HepG2 (cell line): ENCODE data around the gene OTUB2. TPM values are rescaled to one million over a fixed set of nuclear protein-coding genes. Genes with fewer than 3 reads are reported as not detected.

ENCODE experiments used
- AGO1 ChIP-seq: fragments of 200-400 bp; formaldehyde crosslinking; IDR thresholded peaks from 2 replicates; pipeline ENCODE4 v1.6.1; 2017; ENCODE audit warnings: mild to moderate bottlenecking, low read depth, low read length, moderate library complexity; ENCODE audit not compliant: poor library complexity, severe bottlenecking
- CTCF ChIP-seq: sonication (generic); formaldehyde crosslinking; IDR thresholded peaks from 2 replicates; pipeline ENCODE4 v1.5.0; 2020; ENCODE audit warnings: mild to moderate bottlenecking, missing genetic modification reagents, moderate library complexity
- FLYWCH1 ChIP-seq: sonication (generic); formaldehyde crosslinking; IDR thresholded peaks from 2 replicates; pipeline ENCODE4 v1.8.1; 2023; ENCODE audit warnings: mild to moderate bottlenecking, missing genetic modification reagents
- MTF1 ChIP-seq: sonication (generic); formaldehyde crosslinking; IDR thresholded peaks from 2 replicates; pipeline ENCODE4 v1.5.0; 2020; ENCODE audit warnings: missing genetic modification reagents
- SAP130 ChIP-seq: IDR thresholded peaks from 2 replicates; pipeline ENCODE4 v1.6.1; 2016; ENCODE audit warnings: low read depth
- SMYD3 ChIP-seq: sonication (generic); formaldehyde crosslinking; IDR thresholded peaks from 2 replicates; pipeline ENCODE4 v1.8.1; 2023; ENCODE audit warnings: mild to moderate bottlenecking, missing genetic modification reagents
- TEAD2 ChIP-seq: sonication (generic); formaldehyde crosslinking; IDR thresholded peaks from 2 replicates; pipeline ENCODE4 v1.9.0; 2021; ENCODE audit warnings: missing genetic modification reagents
- ZEB1 ChIP-seq: IDR thresholded peaks from 2 replicates; pipeline ENCODE4 v1.6.1; 2012; ENCODE audit warnings: mild to moderate bottlenecking, low read depth, inconsistent platforms; ENCODE audit not compliant: insufficient replicate concordance
- ZKSCAN5 ChIP-seq: sonication (generic); formaldehyde crosslinking; IDR thresholded peaks from 2 replicates; pipeline ENCODE4 v1.5.1; 2020; ENCODE audit warnings: mild to moderate bottlenecking, missing genetic modification reagents
- ZNF234 ChIP-seq: sonication (generic); formaldehyde crosslinking; conservative IDR thresholded peaks from 2 replicates; pipeline ENCODE4 v1.5.1; 2020; ENCODE audit warnings: mild to moderate bottlenecking, missing genetic modification reagents
- ZNF256 ChIP-seq: sonication (generic); formaldehyde crosslinking; conservative IDR thresholded peaks from 2 replicates; pipeline ENCODE4 v1.4.0; 2020; ENCODE audit warnings: missing genetic modification reagents
- ZNF3 ChIP-seq: IDR thresholded peaks from 2 replicates; pipeline ENCODE4 v1.7.0; 2017; ENCODE audit warnings: inconsistent platforms
- ZNF326 ChIP-seq: sonication (generic); formaldehyde crosslinking; IDR thresholded peaks from 2 replicates; pipeline ENCODE4 v1.4.0; 2020; ENCODE audit warnings: missing genetic modification reagents, borderline replicate concordance
- ZNF615 ChIP-seq: sonication (generic); formaldehyde crosslinking; IDR thresholded peaks from 2 replicates; pipeline ENCODE4 v1.5.0; 2020; ENCODE audit warnings: mild to moderate bottlenecking, missing genetic modification reagents, borderline replicate concordance
- polyA plus RNA-seq, 8 experiments: library from polyadenylated mRNA; depleted of rRNA in 3 of 8; stranded (reverse) in 7 of 8; unstranded in 1 of 8; fragments of >200 nt; fragmentation: Illumina TruSeq in 4 of 8; extraction: Trizol in 4 of 8; gene quantifications; 2 replicates each; pipeline versions ENCODE4 v1.2.1 to v1.2.3, GENCODE V29; 2011 to 2016; ENCODE audit warnings: low read depth in 4 of 8, missing spikeins in 1 of 8, mixed read lengths in 1 of 8; ENCODE audit not compliant: insufficient read depth in 1 of 8
- total RNA-seq, 5 experiments: library from RNA; depleted of rRNA; stranded (reverse); fragments of >200 nt; fragmentation: Illumina TruSeq; extraction: Trizol; gene quantifications; 2 replicates each; pipeline ENCODE4 v1.2.3, GENCODE V29; 2016; ENCODE audit warnings: low read depth in 1 of 5
- TF ChIP-seq, protein P1 (sequence below): IDR thresholded peaks from 2 replicates; pipeline ENCODE4 v1.6.1; 2016
- TF ChIP-seq, protein P2 (sequence below): sonication (generic); formaldehyde crosslinking; IDR thresholded peaks from 2 replicates; pipeline ENCODE4 v1.4.0; 2020; ENCODE audit warnings: mild to moderate bottlenecking, missing genetic modification reagents
- TF ChIP-seq, protein P3 (sequence below): sonication (generic); formaldehyde crosslinking; IDR thresholded peaks from 2 replicates; pipeline ENCODE4 v1.4.0; 2020; ENCODE audit warnings: missing genetic modification reagents

Gene OTUB2
- total and polyA plus RNA-seq, 2 of the 13 experiments (the other 11 are each of a cell fraction or from before 2014, with no cell fraction given), result 2.2 to 2.4 TPM

DNA sequence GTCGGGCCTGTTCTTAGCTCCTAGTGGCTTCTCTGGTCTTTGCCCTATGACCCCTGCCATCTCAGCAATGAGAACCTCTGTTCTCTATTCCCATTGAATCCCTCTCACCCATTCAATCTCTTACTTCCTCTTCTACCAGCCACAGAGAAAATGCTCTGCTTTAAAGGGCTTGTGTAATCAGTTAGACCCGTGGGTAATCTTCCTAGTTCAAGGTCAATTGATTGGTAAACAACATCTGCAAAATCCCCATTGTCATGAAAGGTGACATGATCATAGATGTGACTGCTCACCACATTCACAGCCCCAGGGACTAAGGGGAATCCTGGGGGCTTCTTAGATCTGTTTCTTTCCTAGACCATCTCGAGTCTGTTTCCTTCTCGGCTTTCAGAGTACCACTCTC lies 36.2 kb upstream of the OTUB2 start (continued):
- TF ChIP-seq CTCF (CRISPR knock-in tag) (no peak), ZNF326 (CRISPR knock-in tag) (no peak), ZNF234 (no peak), ZKSCAN5 (no peak), SMYD3 (no peak), MTF1 (no peak), ZNF3 (CRISPR knock-in tag) (no peak), ZEB1 (no peak), TEAD2 (no peak), FLYWCH1 (no peak), AGO1 (no peak), SAP130 (CRISPR knock-in tag) (peak; percentile 49; the same call in 1 of the 2 replicates), ZNF615 (no peak), ZNF256 (CRISPR knock-in tag) (no peak)
- TF ChIP-seq, protein P1, sequence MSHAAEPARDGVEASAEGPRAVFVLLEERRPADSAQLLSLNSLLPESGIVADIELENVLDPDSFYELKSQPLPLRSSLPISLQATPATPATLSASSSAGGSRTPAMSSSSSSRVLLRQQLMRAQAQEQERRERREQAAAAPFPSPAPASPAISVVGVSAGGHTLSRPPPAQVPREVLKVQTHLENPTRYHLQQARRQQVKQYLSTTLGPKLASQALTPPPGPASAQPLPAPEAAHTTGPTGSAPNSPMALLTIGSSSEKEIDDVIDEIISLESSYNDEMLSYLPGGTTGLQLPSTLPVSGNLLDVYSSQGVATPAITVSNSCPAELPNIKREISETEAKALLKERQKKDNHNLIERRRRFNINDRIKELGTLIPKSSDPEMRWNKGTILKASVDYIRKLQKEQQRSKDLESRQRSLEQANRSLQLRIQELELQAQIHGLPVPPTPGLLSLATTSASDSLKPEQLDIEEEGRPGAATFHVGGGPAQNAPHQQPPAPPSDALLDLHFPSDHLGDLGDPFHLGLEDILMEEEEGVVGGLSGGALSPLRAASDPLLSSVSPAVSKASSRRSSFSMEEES (CRISPR knock-in tag), result no peak
- TF ChIP-seq, protein P2, sequence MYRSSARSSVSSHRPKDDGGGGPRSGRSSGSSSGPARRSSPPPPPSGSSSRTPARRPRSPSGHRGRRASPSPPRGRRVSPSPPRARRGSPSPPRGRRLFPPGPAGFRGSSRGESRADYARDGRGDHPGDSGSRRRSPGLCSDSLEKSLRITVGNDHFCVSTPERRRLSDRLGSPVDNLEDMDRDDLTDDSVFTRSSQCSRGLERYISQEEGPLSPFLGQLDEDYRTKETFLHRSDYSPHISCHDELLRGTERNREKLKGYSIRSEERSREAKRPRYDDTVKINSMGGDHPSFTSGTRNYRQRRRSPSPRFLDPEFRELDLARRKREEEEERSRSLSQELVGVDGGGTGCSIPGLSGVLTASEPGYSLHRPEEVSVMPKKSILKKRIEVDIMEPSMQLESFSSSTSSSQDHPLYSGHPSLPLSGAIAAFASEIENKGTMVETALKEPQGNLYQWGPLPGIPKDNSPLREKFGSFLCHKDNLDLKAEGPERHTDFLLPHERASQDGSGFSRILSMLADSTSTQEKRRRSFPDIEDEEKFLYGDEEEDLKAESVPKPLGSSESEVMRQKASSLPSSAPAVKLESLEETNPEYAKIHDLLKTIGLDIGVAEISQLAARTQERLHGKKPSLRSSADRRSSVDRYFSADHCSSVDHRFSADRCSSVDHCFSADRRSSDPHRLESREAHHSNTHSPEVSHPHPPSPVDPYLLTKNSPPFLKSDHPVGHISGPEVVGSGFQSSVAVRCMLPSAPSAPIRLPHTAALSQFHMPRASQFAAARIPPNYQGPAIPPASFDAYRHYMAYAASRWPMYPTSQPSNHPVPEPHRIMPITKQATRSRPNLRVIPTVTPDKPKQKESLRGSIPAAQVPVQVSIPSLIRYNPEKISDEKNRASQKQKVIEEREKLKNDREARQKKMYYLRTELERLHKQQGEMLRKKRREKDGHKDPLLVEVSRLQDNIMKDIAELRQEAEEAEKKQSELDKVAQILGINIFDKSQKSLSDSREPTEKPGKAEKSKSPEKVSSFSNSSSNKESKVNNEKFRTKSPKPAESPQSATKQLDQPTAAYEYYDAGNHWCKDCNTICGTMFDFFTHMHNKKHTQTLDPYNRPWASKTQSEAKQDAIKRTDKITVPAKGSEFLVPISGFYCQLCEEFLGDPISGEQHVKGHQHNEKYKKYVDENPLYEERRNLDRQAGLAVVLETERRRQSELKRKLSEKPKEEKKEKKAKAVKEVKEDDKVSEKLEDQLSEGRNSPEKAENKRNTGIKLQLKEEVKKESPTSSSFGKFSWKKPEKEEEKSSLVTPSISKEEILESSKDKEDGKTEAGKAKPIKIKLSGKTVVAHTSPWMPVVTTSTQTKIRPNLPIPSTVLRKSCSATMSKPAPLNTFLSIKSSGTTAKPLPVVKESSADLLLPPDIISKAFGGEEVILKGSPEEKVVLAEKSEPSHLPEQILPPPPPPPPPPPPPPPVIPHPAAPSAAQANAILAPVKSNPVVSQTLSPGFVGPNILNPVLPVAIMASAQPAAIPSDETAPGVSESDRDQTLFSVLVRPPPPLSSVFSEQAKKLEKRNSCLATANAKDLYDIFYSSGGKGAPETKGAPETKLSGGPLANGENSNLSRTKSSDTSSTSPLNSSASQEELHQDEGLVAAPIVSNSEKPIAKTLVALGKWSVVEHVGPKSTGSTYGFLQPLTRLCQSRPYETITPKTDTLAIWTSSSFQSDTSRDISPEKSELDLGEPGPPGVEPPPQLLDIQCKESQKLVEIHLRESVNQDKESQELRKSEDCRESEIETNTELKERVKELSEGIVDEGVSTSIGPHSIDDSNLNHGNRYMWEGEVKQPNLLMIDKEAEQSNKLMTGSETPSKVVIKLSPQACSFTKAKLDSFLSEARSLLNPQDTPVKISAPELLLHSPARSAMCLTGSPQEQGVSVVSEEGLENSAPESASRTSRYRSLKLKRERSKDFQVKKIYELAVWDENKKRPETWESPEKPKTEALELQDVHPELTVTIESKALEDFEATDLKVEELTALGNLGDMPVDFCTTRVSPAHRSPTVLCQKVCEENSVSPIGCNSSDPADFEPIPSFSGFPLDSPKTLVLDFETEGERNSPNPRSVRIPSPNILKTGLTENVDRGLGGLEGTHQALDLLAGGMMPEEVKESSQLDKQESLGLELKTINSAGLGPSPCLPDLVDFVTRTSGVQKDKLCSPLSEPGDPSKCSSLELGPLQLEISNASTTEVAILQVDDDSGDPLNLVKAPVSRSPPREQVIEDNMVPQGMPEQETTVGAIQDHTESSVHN (CRISPR knock-in tag), result no peak
- TF ChIP-seq, protein P3, sequence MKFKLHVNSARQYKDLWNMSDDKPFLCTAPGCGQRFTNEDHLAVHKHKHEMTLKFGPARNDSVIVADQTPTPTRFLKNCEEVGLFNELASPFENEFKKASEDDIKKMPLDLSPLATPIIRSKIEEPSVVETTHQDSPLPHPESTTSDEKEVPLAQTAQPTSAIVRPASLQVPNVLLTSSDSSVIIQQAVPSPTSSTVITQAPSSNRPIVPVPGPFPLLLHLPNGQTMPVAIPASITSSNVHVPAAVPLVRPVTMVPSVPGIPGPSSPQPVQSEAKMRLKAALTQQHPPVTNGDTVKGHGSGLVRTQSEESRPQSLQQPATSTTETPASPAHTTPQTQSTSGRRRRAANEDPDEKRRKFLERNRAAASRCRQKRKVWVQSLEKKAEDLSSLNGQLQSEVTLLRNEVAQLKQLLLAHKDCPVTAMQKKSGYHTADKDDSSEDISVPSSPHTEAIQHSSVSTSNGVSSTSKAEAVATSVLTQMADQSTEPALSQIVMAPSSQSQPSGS (CRISPR knock-in tag), result no peak
